ENCODE results near the gene CASKIN1.
"Not testable (repeated sequence)": the region's sequence is repeated elsewhere in the genome, so short reads cannot be mapped to it uniquely, and the experiment has no call there.

Gene CASKIN1

GRCh38 chr16:2129890-2130447 is 66.4 kb downstream of the CASKIN1 start:
- not testable (repeated sequence) for DNase-seq (ENCODE audit: low spot score)

GRCh38 chr16:2129251-2129650 is 67.2 kb downstream of the CASKIN1 start:
- not testable (repeated sequence) for DNase-seq (ENCODE audit: low spot score)

GRCh38 chr16:2127630-2128280 is 68.7 kb downstream of the CASKIN1 start:
- not testable (repeated sequence) for DNase-seq (ENCODE audit: low spot score)
